HG02970 (cell line): ENCODE data around the gene RBM12.
"Not testable (repeated sequence)": the region's sequence is repeated elsewhere in the genome, so short reads cannot be mapped to it uniquely, and the experiment has no call there.

Experiments used
- ATAC-seq: cut with Tn5 transposase; IDR thresholded peaks from one replicate; pipeline ENCODE4 v1.9.1; 2021; ENCODE audit warnings: mild to moderate bottlenecking, moderate library complexity, moderate number of reproducible peaks; ENCODE audit not compliant: unreplicated experiment, low FRiP score

Gene RBM12

DNA sequence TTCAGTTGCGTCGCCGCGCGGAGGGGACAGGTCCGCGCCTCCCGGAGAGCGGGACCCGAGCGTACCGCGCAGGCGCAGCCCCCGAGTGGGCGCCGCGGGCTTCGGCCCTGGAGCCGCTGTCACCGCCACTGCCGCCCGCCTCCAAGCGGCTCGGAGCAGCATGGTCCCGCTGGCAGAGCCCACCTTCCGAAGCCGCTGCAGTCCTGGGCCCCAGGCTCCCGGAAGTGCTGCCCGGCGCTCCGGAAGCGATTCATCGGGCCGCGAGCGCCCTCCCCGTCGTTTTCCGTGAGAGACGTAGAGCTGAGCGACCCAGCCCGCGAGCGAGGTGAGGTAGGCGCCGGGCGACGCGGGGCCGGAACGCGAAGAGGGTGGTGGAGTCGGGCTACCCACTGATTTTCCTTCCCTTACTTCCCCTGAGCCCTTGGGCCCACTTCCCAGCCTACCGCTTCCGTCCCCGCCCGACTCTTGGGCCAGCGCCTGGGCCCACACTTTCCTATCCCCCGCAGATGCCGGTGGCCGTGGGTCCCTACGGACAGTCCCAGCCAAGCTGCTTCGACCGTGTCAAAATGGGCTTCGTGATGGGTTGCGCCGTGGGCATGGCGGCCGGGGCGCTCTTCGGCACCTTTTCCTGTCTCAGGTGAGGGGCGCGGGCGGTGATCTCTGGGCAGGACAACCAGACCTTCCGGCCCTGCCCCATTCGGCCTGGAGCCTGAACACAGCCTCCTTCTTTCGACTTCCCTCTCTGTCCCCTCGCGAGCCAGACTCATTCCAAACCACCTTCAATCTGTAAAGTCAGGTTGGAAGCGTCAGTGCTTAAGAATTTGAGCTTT, 34.6 kb upstream of the RBM12 start, which contains the start of the genes NFS1 and ROMO1:
Gene NFS1 (minus strand): TSS at position 226 of the 830 bp plus-strand sequence. CDS start 64 bp downstream, at position 162.
Gene ROMO1 (plus strand): TSS at position 279 of the 830 bp plus-strand sequence. CDS start 228 bp downstream, at position 507.
- ATAC-seq, result peak; percentile 88

DNA sequence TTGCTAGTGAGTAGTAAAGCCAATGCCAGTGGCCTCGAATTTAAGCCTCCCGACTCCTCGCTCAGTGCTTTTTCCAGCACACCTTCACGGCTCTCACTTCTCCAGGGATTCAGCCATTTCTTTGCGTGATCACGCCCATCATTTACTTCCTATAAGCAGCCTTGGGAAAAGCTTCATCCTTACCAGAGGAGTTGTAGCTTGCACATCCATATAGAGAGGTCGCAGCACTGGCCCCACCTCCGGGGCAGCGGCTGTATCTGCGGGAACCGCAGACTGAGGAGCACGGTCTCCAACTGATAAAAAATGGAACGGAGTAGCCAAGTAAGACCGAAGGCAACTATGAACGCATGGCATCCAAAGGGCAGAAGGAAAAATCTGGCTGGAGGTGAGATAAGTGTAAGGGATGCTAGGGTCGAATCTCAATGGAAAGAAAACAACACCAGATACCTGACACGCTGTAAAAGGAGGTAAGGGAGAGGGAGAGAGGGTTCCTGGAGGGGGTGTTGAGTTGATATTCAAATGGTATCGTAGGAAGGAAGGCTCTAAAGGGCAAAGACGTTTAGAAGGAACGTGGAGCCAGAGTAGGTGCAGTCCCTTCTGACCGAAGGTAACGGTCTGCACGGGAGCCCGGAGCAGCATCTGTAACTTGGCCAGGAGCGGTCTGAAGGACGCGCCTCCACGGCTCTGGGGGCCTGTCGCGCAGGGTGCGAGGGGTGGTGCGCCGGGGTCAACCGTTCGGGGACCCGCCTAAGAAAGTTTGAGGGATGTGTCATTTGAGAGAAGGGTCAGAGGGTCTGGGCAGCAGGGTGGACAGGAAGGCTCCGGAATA, 33.8 kb upstream of the RBM12 start:
- no peak for ATAC-seq

DNA sequence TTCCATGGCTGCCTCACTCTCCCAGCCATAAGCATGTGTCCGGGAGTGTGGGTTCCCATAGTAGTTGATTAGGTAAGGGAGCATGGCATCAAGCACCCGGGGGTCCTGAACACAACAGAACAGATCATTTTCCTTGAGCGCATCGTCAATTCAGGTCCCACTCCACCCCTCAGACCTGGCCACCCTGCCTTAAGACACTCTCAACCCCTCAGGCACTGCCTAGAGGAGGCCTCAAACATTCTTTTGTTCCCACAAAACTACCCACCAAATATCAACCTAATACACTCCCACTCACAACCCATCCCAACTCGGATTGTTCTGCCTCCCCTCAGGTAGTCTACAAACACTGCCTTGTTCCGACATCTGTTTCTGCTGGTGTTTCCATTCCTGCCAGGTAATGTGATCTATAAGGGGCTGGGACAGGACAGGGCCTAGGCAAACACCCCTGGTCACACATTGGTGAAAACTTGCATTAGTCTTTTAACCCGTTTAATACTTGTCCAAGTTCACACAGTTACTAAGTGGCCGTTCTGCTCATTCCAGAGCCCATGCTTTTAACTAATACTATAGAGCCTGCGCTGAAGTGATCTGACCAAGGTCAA, 33.1 kb upstream of the RBM12 start:
- no peak for ATAC-seq

DNA sequence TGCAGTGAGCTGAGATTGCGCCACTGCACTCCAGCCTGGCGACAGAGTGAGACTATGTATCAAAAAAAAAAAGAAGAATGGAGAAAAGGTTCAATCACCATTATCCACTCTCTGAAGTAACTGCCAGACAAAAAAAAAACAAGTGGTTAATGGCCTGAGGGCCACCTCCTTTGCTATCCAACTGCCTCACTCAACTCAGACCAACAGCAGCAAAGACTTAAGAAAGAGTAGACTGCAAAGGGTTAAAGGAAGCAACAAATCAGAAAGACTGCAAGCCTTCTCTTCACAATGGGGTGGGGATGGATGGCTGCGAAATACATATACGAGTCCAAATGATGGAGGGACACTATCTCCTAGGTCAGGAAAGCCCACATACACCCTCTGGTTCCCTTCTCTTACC, 31.3 kb upstream of the RBM12 start:
- no peak for ATAC-seq

DNA sequence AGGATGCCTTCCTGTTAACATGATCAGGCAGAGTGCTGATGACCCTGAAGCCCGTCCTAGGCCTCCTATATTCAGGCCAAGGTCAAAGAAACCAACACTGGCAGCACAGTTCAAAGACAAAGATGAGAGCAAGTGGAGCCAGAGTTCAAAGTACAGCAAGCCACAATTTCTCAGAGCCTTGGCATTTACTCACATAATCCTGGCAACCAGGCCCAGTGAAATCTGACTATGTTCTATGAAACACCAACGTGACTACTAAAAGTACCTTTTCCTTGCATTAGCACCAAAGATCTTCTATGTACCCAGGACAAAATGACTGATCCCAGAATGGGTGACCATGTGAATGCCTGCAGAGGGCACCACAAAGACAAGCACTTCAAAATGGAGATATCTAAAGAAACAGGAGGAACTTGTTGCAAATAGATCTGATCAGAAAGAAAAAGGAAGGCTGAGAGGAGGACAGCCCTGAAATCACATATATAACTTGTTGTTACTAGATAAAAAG, 30.6 kb upstream of the RBM12 start:
- ATAC-seq, result no peak

DNA sequence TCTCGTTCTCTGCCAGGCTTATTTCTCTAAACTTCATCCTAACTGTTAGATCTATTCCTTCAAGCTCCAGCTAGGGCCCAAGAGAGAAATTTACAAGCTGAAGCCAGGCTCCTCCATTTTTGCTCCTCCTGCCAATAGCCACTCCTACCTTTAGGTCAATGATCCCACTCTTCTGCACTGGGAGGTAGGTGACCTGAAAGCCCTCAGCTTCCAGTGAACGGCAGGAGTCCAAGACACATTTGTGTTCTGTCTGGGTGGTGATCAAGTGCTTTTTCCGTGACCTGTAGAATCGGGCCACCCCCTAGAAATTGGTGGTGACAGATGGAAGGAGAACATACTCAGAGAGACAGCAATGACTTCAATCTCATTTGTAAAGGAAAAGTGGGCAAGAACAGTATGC, 25.6 kb upstream of the RBM12 start:
- no peak for ATAC-seq

DNA sequence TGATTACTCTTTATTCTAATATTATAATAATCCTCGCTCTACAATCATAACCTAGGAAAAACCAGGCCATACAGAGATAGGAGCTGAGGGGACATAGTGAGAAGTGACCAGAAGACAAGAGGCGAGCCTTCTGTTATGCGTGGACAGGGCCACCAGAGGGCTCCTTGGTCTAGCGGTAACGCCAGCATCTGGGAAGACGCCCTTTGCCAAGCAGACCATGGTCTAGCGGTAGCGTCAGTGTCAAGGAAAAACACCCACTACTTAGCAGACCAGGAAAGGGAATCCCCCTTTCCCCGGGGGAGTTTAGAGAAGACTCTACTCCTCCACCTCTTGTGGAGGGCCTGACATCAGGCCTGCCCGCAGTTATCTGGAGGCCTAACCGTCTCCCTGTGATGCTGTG, 22.2 kb upstream of the RBM12 start:
- not testable (repeated sequence) for ATAC-seq

DNA sequence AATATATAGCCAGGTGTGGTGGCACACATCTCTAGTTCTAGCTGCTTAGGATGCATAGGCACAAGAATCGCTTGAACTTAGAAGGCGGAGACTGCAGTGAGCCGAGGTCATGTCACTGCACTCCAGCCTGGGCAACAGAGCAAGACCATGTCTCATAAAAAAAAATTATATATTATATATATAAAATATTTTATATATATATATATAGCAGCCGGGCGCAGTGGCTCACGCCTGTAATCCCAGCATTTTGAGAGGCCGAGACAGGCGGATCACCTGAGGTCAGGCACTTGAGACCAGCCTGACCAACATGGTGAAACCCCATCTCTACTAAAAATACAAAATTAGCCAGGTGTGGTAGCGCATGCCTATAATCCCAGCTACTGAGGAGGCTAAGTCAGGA, 20.7 kb upstream of the RBM12 start:
- ATAC-seq, result not testable (repeated sequence)

DNA sequence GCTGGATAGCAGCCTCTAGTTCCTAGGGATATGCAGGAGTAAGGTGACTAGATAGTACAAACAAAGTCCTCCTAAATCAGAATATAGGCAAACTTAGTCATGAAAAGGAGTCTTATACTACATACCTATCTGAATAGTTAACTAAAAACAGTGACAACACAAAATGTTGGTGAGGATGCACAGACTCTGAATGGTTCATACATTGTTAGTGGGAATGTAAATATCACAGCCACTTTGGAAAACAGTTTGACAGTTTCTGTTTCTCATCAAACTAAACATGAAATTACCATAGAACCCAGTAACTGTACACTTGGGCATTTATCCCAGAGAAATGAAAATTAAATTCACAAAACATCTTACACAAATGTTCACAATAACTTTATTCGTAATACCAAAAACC, 17.3 kb upstream of the RBM12 start:
- no peak for ATAC-seq

DNA sequence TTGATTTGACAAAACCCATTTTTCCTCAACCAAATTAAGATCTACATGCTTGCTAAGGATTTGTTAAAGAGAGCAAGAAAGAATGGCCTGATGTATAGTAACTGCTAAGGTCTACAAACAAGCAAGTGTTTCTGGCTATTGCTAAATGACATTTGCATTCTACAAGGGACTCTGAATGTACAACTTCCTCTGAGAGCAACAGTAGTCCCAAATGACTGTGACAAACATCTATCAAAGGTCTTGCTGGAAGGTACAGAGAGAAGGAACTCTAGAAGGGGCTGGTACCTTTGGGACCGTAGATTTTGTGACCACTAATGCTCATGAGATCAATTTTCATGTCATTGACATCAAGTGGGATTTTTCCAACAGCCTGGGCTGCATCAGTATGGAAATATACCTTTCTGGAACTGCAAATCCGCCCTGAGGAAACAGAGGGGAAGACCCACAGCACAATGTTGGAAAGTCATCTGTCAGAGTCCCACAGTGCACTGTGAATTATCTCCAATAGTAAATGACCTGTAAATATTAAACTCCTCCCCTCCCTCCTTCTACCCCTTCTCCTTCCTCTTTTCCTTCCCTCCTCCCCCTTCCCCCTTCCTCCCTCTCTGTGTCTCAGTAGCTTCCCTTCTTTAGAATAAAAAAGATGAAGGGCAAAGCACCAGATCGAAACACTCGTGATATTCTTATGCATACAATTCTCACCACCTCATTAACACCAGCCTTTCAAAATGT, 15.9 kb upstream of the RBM12 start:
- no peak for ATAC-seq

DNA sequence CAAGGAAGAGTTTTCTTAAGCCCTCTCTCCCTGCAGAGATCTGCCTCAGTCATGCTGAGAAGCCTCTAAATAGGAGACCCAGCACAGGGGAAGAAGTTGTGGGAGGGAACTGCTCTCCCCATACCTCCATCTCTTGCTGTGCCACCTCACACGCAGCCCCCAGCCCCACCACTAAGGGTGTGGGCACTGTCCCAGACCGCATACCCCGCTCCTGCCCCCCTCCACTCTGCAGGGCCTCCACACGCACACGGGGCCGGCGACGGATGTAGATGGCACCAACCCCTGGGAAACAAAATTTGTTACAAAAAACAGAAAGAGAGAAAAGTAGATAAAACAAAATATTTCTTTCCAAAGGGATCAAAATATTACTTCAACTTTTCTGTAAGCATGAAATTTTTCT, 10.2 kb upstream of the RBM12 start:
- ATAC-seq, result no peak

DNA sequence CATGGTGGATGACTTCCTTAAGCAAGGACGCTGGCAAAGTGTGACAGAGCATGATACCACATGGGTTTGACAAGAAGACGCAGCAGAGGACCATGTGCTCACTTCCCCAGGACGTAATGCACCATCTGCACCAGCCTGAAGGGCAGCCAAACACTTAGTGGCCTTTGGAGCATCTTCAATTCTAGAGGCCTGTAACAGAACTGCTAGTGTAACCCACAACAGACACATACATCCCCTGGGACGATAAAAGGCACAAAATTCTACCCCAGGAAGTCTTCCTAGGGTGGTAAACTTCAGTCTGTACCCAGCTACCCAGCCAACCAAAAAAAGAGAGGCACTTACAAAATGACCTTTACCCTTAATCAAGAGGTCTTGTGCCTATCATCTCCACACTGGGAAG, 9.2 kb upstream of the RBM12 start:
- ATAC-seq, result no peak

DNA sequence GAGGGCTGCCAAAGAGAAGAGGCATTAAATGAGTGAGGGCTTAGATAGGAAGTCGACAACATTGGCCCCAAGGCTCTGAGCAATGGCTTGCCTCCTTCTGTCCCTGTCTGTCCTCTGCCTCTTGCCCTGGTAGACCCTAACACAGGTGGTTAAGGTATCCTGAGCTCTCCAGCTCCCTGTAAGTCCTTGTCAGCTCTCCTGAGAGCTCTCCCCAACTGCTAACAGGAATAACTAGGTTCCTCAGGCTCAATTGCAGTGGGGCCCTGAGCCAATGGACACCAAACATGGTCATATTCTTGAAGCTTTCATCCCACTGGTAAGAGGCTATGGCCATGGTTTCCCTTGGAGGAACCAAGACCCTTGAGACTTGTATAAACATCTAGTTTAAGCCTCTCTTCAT, 5.0 kb upstream of the RBM12 start:
- ATAC-seq, result no peak

DNA sequence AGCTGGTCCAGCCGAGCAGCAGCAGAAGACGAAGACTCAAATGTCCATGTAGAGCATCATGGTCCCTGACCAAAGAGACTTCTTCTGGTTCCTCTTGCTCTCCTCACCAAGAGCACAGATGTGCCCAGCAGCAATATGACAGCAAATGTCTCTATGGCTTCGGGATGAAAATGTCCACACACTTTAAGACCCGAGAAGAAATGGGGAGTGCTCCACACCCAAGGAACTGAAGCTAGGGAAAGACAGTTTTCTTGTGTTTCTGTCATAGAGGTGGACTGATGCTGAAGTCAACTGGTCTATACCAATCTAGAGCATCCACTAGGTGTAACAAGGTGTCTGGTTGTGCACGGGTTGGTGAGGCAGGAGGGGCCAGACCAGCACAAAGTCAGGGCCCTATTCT, 4.5 kb upstream of the RBM12 start:
- ATAC-seq, result no peak

DNA sequence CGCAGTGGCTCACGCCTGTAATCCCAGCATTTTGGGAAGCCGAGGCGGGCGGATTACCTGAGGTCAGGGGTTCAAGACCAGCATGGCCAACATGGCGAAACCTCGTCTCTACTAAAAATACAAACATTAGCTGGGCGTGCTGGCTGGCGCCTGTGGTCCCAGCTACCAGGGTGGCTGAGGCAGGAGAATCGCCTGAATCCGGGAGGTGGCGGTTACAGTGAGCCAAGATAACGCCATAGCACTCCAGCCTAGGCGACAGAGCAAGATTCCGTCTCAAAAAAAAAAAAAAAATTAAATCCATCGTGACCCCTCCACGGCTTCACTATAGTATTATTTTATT, 1.2 kb upstream of the RBM12 start:
- no peak for ATAC-seq

DNA sequence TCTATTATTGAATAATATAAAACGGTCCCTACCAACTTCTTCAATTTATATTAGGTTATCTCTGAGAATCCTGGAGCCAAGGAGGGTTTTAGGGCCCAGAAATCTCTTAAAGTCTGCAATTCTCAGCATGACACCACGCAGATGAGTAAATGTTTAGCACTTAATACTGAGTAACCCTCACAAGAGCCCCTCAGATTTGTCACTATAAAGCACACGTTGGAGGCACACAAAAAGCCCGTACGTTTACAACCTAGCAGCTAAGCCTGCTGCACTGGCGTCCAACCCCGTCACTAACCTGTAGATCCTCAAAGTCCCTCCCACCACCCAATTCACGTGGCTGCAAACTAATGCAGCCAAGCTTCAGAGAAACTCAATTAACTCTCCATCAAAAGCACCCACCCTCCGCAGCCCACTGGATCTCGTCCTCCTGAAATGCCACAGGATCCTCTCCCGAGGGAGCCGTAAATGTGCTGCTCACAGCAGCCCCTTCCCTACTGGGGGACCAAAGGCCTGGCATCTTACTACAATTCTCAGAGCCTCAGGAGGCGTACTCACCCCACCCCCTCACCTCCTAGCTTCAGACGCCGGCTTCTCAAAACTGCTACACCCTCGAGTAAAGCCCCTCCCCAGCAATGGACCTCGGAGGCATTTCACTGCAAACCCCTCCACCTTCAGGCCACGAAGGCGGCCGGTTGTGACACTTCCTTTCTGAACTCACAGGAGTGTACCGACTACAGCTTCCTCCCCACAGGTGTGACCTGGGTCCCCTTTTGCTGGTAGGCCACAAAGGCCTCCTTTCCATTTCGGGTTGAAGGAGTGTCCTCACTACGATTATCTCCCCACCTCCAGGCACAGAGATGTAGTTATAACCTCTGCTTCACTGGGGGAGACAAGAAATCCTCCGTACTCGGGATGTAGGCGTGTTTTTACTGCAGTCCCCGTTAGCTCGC, 909 bp downstream of the RBM12 start:
- peak; percentile 22 for ATAC-seq

DNA sequence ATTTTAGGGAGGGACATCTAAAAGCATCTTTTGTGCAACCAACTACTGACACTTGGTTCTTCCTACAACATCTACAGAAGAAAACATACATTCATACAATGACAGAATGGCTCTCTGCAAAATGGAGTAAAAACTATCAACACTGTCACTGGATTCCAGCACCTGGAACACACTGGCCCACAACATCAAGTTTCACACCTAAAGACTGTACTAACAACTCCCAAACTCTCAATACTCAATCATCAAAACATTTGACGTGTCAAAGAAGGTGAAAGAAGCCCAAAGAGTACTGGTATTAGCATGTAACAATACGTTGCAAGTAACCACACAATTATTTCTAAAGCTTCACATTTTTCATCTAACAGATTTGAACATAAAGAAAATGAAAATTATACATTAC, 2.1 kb downstream of the RBM12 start:
- ATAC-seq, result no peak

DNA sequence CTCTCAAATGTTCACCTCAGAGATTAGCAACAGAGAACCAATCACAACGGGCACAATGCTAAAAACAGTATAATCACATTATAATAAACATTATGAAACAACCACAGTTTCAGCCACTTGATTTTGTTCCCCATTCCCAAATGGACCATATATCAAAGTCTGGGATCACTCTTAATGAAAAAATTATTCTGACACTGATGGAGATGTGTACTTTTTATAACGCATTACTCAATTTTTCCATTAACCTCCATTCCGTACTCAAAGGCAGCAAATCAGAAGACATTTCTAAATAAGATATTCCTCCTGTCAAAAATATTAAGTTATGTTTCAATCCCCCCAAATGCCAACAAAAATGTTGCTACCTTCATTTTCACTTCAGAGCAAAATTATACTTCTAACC, 2.8 kb downstream of the RBM12 start:
- no peak for ATAC-seq

DNA sequence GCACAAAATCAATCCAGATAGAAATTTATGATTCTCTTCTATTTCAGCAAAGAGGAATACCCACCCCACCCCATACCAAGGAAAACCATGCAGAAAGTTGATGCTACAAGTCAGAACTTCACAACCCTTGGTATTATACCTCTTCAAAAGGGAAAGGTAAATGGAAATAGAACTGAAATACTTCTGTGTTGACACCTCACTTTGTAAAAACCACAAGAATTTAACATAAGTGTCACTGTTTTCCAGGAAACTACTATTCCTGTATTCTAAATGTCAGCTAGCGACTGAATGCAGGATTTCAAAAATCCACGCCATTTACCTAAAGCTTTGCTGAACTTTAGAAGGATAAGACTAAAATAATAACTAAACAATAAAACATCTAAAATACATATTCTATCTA, 3.6 kb downstream of the RBM12 start:
- no peak for ATAC-seq
